Natural killer cell (primary cell): ENCODE measurements around the gene AIRE. TPM values are rescaled to one million over a fixed set of nuclear protein-coding genes. Genes with fewer than 3 reads are reported as not detected.

Experiments
- ATAC-seq, 3 donors: fragments of 150-1000 bp in 2 of 3; fragments of 200-7000 bp in 1 of 3; cut with Tn5 transposase; 1 replicate in 1 of 3; 2 replicates in 2 of 3; pipeline ENCODE4 v1.10.0; 2021; ENCODE audit warnings: mild to moderate bottlenecking in 2 of 3, moderate library complexity in 2 of 3
- DNase-seq, 2 donors: peaks; one replicate each; pipeline versions ENCODE4 v3.0.0 to v3.0.0-alpha.2; 2013 to 2021; ENCODE audit warnings: mixed read lengths in 1 of 2
- H3K27ac ChIP-seq: one replicate; pipeline ENCODE4 v1.5.1; 2013; ENCODE audit warnings: mild to moderate bottlenecking, low read length
- H3K27me3 ChIP-seq: one replicate; pipeline ENCODE4 v1.6.1; 2013; ENCODE audit warnings: low read length; ENCODE audit not compliant: control insufficient read depth, insufficient read depth
- H3K36me3 ChIP-seq: one replicate; pipeline ENCODE4 v1.6.1; 2013; ENCODE audit warnings: low read length; ENCODE audit not compliant: control insufficient read depth, insufficient read depth
- H3K4me1 ChIP-seq: one replicate; pipeline ENCODE4 v1.6.1; 2013; ENCODE audit warnings: low read length; ENCODE audit not compliant: control insufficient read depth, insufficient read depth
- H3K4me3 ChIP-seq: one replicate; pipeline ENCODE4 v1.5.1; 2013; ENCODE audit warnings: low read length
- H3K9me3 ChIP-seq: one replicate; pipeline ENCODE4 v1.6.1; 2013; ENCODE audit warnings: low read length; ENCODE audit not compliant: control insufficient read depth, insufficient read depth
- H3K27ac Mint-ChIP-seq, 2 donors: one replicate each; pipeline ENCODE4 v1.8.0; 2022; ENCODE audit warnings: mild to moderate bottlenecking in 2 of 2, mixed read lengths in 2 of 2, moderate library complexity in 1 of 2
- H3K27me3 Mint-ChIP-seq, 2 donors: one replicate each; pipeline ENCODE4 v1.8.0; 2022; ENCODE audit warnings: low read depth in 2 of 2, mixed read lengths in 2 of 2
- H3K36me3 Mint-ChIP-seq: one replicate; pipeline ENCODE4 v1.8.0; 2022; ENCODE audit warnings: mixed read lengths
- H3K4me1 Mint-ChIP-seq, 2 donors: one replicate each; pipeline ENCODE4 v1.8.0; 2022; ENCODE audit warnings: mixed read lengths in 2 of 2
- H3K4me3 Mint-ChIP-seq: one replicate; pipeline ENCODE4 v1.8.0; 2022; ENCODE audit warnings: mild to moderate bottlenecking, moderate library complexity, mixed read lengths
- H3K9me3 Mint-ChIP-seq, 2 donors: one replicate each; pipeline ENCODE4 v1.8.0; 2022; ENCODE audit warnings: mixed read lengths in 2 of 2
- WGBS: methylation state at CpG from one replicate; pipeline ENCODE4 v1.1.7; 2013; ENCODE audit warnings: missing lambda C conversion rate; ENCODE audit not compliant: insufficient coverage; 5-methylcytosine and 5-hydroxymethylcytosine counted together
- intact Hi-C: fragments of 100-400 bp; cut with micrococcal nuclease; formaldehyde crosslinking; loops from one replicate; pipeline ENCODE4 v1.14.2; 2022
- total RNA-seq, 4 donors: library from RNA; stranded (reverse); fragments of 120-200 nt in 1 of 4; gene quantifications; one replicate each; pipeline versions ENCODE4 v1.2.3 to v1.2.4, GENCODE V29; 2013 to 2022
- TF ChIP-seq, protein P1 (sequence below): fragments of 200-600 bp; IDR thresholded peaks from one replicate; pipeline ENCODE4 v1.8.0; 2022; ENCODE audit warnings: antibody characterized with exemption

Gene AIRE
- total RNA-seq, 3 donors from 2014 or later (not counting 1 experiment from before 2014, with no cell fraction given), result not detected

DNA sequence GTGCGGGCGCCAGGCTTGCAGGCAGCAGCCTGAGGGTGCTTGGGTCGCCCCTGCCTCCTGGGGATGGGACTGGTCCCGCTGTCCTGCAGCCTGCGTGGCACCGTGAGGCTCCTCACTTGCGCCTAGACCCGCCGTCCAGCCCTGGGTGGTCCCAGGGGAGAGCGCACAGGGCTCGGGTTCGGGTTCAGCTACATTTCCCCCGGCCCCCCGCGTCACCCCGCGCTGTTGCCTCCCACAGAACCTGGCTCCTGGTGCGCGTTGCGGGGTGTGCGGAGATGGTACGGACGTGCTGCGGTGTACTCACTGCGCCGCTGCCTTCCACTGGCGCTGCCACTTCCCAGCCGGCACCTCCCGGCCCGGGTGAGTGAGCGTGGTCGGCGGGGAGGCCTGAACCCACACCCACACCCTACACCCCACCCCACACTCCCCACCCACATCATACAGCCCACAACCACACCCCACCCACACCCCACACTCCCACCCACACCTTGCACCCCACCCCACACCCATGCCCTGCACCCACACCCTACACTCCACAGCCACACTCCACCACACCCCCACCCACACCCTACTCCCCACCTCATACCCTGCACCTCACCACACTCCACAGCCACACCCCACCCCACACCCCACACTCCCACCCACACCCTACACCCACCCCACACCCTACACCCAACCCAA, 8.0 kb downstream of the AIRE start:
- H3K36me3 ChIP-seq, result no peaks in the 10 kb centered on the region
- peaks cover 11 to 18% of the 10 kb centered on the region in 2 donors for H3K4me1 Mint-ChIP-seq
- peaks cover 36% of the 10 kb centered on the region for H3K4me1 ChIP-seq
- DNase-seq, result peak in 1 of 2 donors; percentile 63
- H3K27ac ChIP-seq, result no peak overlapping the region
- intact Hi-C loops, result no loop called here
- TF ChIP-seq, protein P1, sequence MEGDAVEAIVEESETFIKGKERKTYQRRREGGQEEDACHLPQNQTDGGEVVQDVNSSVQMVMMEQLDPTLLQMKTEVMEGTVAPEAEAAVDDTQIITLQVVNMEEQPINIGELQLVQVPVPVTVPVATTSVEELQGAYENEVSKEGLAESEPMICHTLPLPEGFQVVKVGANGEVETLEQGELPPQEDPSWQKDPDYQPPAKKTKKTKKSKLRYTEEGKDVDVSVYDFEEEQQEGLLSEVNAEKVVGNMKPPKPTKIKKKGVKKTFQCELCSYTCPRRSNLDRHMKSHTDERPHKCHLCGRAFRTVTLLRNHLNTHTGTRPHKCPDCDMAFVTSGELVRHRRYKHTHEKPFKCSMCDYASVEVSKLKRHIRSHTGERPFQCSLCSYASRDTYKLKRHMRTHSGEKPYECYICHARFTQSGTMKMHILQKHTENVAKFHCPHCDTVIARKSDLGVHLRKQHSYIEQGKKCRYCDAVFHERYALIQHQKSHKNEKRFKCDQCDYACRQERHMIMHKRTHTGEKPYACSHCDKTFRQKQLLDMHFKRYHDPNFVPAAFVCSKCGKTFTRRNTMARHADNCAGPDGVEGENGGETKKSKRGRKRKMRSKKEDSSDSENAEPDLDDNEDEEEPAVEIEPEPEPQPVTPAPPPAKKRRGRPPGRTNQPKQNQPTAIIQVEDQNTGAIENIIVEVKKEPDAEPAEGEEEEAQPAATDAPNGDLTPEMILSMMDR, result no peak
- ATAC-seq, result peak in 2 of 3 donors; percentile 8 to 16
- H3K4me3 ChIP-seq, result no peak overlapping the region
- no peaks in the 10 kb centered on the region for H3K9me3 ChIP-seq
- peaks cover 0 to 3% of the 10 kb centered on the region in 2 donors for H3K27me3 Mint-ChIP-seq
- H3K27ac Mint-ChIP-seq, result no peak overlapping the region
- H3K27me3 ChIP-seq, result no peaks in the 10 kb centered on the region
- 67% methylated on average over 33 of the region's 33 CpGs for WGBS
- no peaks in the 10 kb centered on the region for H3K36me3 Mint-ChIP-seq
- no peak overlapping the region for H3K4me3 Mint-ChIP-seq
- no peaks in the 10 kb centered on the region for H3K9me3 Mint-ChIP-seq

DNA sequence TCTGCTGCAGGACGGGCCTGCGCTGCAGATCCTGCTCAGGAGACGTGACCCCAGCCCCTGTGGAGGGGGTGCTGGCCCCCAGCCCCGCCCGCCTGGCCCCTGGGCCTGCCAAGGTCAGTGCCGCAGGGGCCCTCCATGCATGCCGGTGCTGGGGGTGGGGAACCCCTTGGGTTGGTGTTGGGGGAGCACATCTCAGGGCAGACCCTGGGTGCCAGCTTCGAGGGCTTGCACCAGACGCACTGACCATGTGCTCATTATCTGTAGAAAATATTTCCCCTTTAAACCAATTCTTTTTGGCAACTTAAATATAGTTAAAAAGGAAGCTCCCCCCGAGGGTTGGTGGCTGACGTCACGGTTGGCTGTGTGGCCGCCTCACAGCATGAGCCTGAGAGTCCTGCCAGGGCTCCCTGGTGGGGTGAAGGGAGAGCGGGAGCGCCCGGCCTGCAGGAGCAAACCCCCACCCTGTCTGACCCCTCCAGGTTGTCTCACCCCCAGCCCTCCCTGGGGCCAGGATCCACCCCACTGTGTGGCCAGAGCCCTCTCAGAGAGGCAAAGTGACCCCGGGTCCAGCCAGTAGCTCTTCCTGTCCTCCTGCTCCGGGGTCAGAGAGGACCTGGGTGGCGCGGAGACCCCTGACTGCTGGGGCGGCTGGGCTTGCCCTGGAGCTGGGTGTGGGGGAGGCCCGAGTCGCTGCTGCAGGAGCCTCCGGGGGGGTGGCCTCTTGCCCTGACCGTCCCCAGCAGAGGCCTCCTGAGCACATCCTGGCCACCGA, 8.9 kb downstream of the AIRE start:
- H3K27ac ChIP-seq, result no peak overlapping the region

DNA sequence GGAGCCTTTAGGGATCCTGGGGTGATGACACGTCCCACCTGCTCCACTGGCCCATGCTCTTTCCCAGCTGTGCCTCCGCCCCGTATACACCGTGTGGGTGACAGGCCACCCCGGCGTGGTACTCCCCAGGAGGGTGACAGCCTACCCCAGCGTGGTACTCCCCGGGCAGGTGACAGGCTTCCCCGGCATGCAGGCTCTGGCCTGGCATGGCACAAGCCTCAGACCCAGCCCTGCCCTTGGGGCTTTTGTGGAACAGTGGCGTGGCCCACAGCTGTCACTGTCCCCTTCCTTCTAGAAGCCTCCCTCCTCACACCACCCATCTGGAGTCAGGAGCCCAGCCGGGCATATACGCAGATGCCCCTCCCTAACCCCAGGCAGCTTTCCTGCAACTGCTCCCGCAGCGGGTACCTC, 9.5 kb downstream of the AIRE start:
- intact Hi-C loops, result no loop called here
- peaks cover 11 to 23% of the 10 kb centered on the region in 2 donors for H3K4me1 Mint-ChIP-seq

More for the DNA sequence above, 8.9 kb downstream of the AIRE start:
- H3K9me3 Mint-ChIP-seq, result no peaks in the 10 kb centered on the region
- H3K4me3 Mint-ChIP-seq, result no peak overlapping the region
- H3K4me3 ChIP-seq, result no peak overlapping the region
- TF ChIP-seq, protein P1, result no peak
- H3K36me3 ChIP-seq, result no peaks in the 10 kb centered on the region
- 74% methylated on average over 23 of the region's 26 CpGs for WGBS
- DNase-seq (peak in 1 of 2 donors; percentile 53), ATAC-seq (no peak)
- H3K27me3 Mint-ChIP-seq, result peaks cover 0 to 3% of the 10 kb centered on the region in 2 donors
- H3K27me3 ChIP-seq, result no peaks in the 10 kb centered on the region
- intact Hi-C loops, result no loop called here
- no peak overlapping the region for H3K27ac Mint-ChIP-seq
- no peaks in the 10 kb centered on the region for H3K9me3 ChIP-seq
- no peaks in the 10 kb centered on the region for H3K36me3 Mint-ChIP-seq
- peaks cover 42% of the 10 kb centered on the region for H3K4me1 ChIP-seq
- H3K4me1 Mint-ChIP-seq, result peaks cover 11 to 23% of the 10 kb centered on the region in 2 donors

More for the DNA sequence above, 9.5 kb downstream of the AIRE start:
- TF ChIP-seq, protein P1, result no peak
- H3K36me3 Mint-ChIP-seq, result no peaks in the 10 kb centered on the region
- H3K9me3 ChIP-seq, result no peaks in the 10 kb centered on the region
- no peak overlapping the region for H3K27ac Mint-ChIP-seq
- no peaks in the 10 kb centered on the region for H3K9me3 Mint-ChIP-seq
- H3K4me3 Mint-ChIP-seq, result no peak overlapping the region
- no peaks in the 10 kb centered on the region for H3K36me3 ChIP-seq
- DNase-seq (peak in 1 of 2 donors; percentile 30), ATAC-seq (no peak)
- no peaks in the 10 kb centered on the region for H3K27me3 ChIP-seq
- peaks cover 0 to 3% of the 10 kb centered on the region in 2 donors for H3K27me3 Mint-ChIP-seq
- peaks cover 42% of the 10 kb centered on the region for H3K4me1 ChIP-seq
- no peak overlapping the region for H3K4me3 ChIP-seq
- no peak overlapping the region for H3K27ac ChIP-seq
- whole genome bisulfite sequencing, result 79% methylated on average over 14 of the region's 14 CpGs
